ENCODE results near the gene TMEM270. TPM values are rescaled to one million over a fixed set of nuclear protein-coding genes. Genes with fewer than 3 reads are reported as not detected.

TMEM270 gene
- polyA plus RNA-seq, 3 donors: not detected

DNA sequence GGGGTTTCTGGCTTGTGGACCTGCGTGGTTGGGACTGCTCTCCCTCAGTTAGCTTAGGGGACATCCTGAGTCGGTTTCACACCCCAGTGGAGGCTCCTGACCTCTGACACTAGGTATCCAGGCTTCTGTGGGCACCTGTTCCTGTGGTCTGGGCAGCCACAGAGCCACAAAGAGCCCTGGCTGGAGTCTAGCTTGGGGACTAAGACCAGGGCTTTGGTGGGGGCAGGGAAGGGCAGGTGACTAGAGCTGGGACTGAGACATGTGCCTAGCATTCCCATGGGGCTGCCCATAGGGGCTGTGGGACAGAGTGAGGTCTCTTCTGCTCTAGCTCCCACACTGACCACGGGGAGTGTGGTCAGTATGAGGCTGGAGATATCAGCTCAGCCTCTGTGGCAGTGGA lies 4.0 kb upstream of the TMEM270 start:
- no peak for DNase-seq
- H3K27me3 Mint-ChIP-seq (ENCODE audit: low read depth in 3 of 3): peaks cover 31 to 61% (median 41%) of the 10 kb centered on the region in 3 donors

DNA sequence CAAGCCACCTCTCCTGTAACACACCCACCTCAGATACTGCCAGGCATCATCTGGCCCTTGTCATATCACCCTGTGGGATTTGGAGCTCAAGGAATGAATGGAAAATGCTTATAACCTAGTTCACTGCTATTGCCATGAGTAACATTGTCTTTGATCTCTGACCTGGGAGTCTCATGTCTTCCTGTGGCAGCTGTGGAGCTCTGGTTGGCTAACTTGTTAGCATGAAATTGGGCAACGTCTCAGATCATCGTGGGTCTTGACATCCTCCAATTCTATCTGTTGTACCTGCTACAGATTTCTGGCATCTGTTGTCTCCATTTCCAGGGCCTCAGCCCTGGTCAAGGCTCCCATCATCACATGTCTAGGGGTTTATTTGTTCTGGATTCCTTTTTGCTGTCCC lies 2.2 kb upstream of the TMEM270 start:
- Histone ChIP-seq H2AFZ (ENCODE audit: insufficient read depth, low read depth, low read length, poor library complexity, severe bottlenecking) (no peak overlapping the region), H3K4me1 (ENCODE audit: control insufficient read depth in 1 of 2, insufficient read depth in 2 of 2, low read length in 2 of 2) (peaks cover 7 to 8% of the 10 kb centered on the region in 2 donors), H3K27ac (ENCODE audit: low read depth in 1 of 2, low read length in 2 of 2) (no peak overlapping the region), H3K4me2 (replicated peaks; ENCODE audit: extremely low read depth, low read length, poor library complexity, severe bottlenecking) (no peak overlapping the region), H3K36me3 (replicated peaks in 1 of 2; ENCODE audit: control insufficient read depth in 1 of 2, insufficient read depth in 2 of 2, low read length in 2 of 2) (no peaks in the 10 kb centered on the region), H3K79me2 (ENCODE audit: insufficient read depth, low read length) (no peaks in the 10 kb centered on the region), H3K4me3 (replicated peaks in 1 of 3; ENCODE audit: low read depth in 2 of 3, low read length in 3 of 3) (no peak overlapping the region), H3K27me3 (ENCODE audit: control insufficient read depth in 2 of 2, insufficient read depth in 2 of 2, low read length in 2 of 2) (peaks cover 3 to 21% of the 10 kb centered on the region in 2 donors), H4K20me1 (ENCODE audit: insufficient read depth, low read length) (no peaks in the 10 kb centered on the region), H3K9ac (ENCODE audit: insufficient read depth, low read length, poor library complexity, severe bottlenecking) (no peak overlapping the region), H3K9me3 (replicated peaks in 1 of 2; ENCODE audit: control insufficient read depth in 1 of 2, insufficient read depth in 1 of 2, low read length in 2 of 2) (no peaks in the 10 kb centered on the region)
- TF ChIP-seq, protein P1, sequence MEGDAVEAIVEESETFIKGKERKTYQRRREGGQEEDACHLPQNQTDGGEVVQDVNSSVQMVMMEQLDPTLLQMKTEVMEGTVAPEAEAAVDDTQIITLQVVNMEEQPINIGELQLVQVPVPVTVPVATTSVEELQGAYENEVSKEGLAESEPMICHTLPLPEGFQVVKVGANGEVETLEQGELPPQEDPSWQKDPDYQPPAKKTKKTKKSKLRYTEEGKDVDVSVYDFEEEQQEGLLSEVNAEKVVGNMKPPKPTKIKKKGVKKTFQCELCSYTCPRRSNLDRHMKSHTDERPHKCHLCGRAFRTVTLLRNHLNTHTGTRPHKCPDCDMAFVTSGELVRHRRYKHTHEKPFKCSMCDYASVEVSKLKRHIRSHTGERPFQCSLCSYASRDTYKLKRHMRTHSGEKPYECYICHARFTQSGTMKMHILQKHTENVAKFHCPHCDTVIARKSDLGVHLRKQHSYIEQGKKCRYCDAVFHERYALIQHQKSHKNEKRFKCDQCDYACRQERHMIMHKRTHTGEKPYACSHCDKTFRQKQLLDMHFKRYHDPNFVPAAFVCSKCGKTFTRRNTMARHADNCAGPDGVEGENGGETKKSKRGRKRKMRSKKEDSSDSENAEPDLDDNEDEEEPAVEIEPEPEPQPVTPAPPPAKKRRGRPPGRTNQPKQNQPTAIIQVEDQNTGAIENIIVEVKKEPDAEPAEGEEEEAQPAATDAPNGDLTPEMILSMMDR (IDR thresholded peaks at IDR 0.05): no peak
- Mint-ChIP-seq H3K27me3 (ENCODE audit: low read depth in 3 of 3) (peaks cover 29 to 47% (median 39%) of the 10 kb centered on the region in 3 donors), H3K4me1 (peaks cover 8% of the 10 kb centered on the region), H3K4me3 (peak overlapping the region in 1 of 2 donors; percentile 5), H3K9me3 (peaks cover 0 to 3% (median 0%) of the 10 kb centered on the region in 7 donors), H3K27ac (no peak overlapping the region), H3K36me3 (no peaks in the 10 kb centered on the region)
- WGBS (ENCODE audit: insufficient coverage): no CpG with 5 or more reads among the region's 2 CpGs
- intact Hi-C loops (cut with micrococcal nuclease): loop anchor here in 1 of 2 donors (10.0 kb wide), 2 partner anchors 124 to 254 kb away; partner anchors contain the start of gene ABHD11
- no peak for DNase-seq

More for the DNA sequence above, 4.0 kb upstream of the TMEM270 start:
- intact Hi-C loops (cut with micrococcal nuclease): loop anchor here in 1 of 2 donors (10.0 kb wide), 2 partner anchors 122 to 252 kb away; partner anchors contain the start of gene ABHD11
- Mint-ChIP-seq H3K36me3 (no peaks in the 10 kb centered on the region), H3K9me3 (peaks cover 0 to 4% (median 0%) of the 10 kb centered on the region in 7 donors), H3K4me3 (no peak overlapping the region), H3K27ac (no peak overlapping the region), H3K4me1 (peaks cover 10% of the 10 kb centered on the region)
- TF ChIP-seq, protein P1 (IDR thresholded peaks at IDR 0.05): no peak
- Histone ChIP-seq H3K4me1 (ENCODE audit: control insufficient read depth in 1 of 2, insufficient read depth in 2 of 2, low read length in 2 of 2) (peaks cover 7 to 11% of the 10 kb centered on the region in 2 donors), H3K4me3 (replicated peaks in 1 of 3; ENCODE audit: low read depth in 2 of 3, low read length in 3 of 3) (no peak overlapping the region), H3K27ac (ENCODE audit: low read depth in 1 of 2, low read length in 2 of 2) (no peak overlapping the region), H3K9ac (ENCODE audit: insufficient read depth, low read length, poor library complexity, severe bottlenecking) (no peak overlapping the region), H3K36me3 (replicated peaks in 1 of 2; ENCODE audit: control insufficient read depth in 1 of 2, insufficient read depth in 2 of 2, low read length in 2 of 2) (no peaks in the 10 kb centered on the region), H3K9me3 (replicated peaks in 1 of 2; ENCODE audit: control insufficient read depth in 1 of 2, insufficient read depth in 1 of 2, low read length in 2 of 2) (no peaks in the 10 kb centered on the region), H3K4me2 (replicated peaks; ENCODE audit: extremely low read depth, low read length, poor library complexity, severe bottlenecking) (no peak overlapping the region), H3K27me3 (ENCODE audit: control insufficient read depth in 2 of 2, insufficient read depth in 2 of 2, low read length in 2 of 2) (peaks cover 3 to 26% of the 10 kb centered on the region in 2 donors), H2AFZ (ENCODE audit: insufficient read depth, low read depth, low read length, poor library complexity, severe bottlenecking) (no peak overlapping the region), H4K20me1 (ENCODE audit: insufficient read depth, low read length) (no peaks in the 10 kb centered on the region), H3K79me2 (ENCODE audit: insufficient read depth, low read length) (no peaks in the 10 kb centered on the region)
- 72% methylated on average over 2 of the region's 3 CpGs for WGBS (ENCODE audit: insufficient coverage)

All from CD14-positive monocyte (primary cell).